ENCODE data around the gene RPS6KA1. TPM values are rescaled to one million over a fixed set of nuclear protein-coding genes. Genes with fewer than 3 reads are reported as not detected.
"Not testable (repeated sequence)": the region's sequence is repeated elsewhere in the genome, so short reads cannot be mapped to it uniquely, and the experiment has no call there.

RPS6KA1 gene
- polyA plus RNA-seq (2013, experiment 1 of 2) = 31.4 TPM
- polyA plus RNA-seq (2013, experiment 2 of 2) = 26.2 TPM

- Histone ChIP-seq H3K4me1 (ENCODE audit: control insufficient read depth, insufficient read depth, low read length, poor library complexity, severe bottlenecking) (peaks cover 14% of the 10 kb centered on the region), H3K27ac (ENCODE audit: low read depth, low read length, severe bottlenecking) (peak within 1 kb of the TSS; percentile 23), H3K9me3 (ENCODE audit: control insufficient read depth, low read length) (no peaks in the 10 kb centered on the region), H3K4me3 (ENCODE audit: extremely low read depth, insufficient read depth, low read length, poor library complexity, severe bottlenecking) (peak within 1 kb of the TSS; percentile 67), H3K36me3 (ENCODE audit: control insufficient read depth, insufficient read depth, low read length) (no peaks in the 10 kb centered on the region)
- WGBS, 2 experiments (ENCODE audit: insufficient coverage in 2 of 2) = 0 to 1% methylated on average over 46 to 58 of the region's 86 CpGs
These were observed at the start of gene RPS6KA1 for GRCh38 chr1:26529655-26530409. Gene RPS6KA1, plus strand, starts transcription at chr1:26529761. Its CDS starts 160 bp downstream, at chr1:26529921.

- peaks cover 16% of the 10 kb centered on the region for H3K4me1 ChIP-seq (ENCODE audit: control insufficient read depth, insufficient read depth, low read length, poor library complexity, severe bottlenecking)
- H3K9me3 ChIP-seq (ENCODE audit: control insufficient read depth, low read length) = no peaks in the 10 kb centered on the region
- no peaks in the 10 kb centered on the region for H3K36me3 ChIP-seq (ENCODE audit: control insufficient read depth, insufficient read depth, low read length)
- H3K27ac ChIP-seq (ENCODE audit: low read depth, low read length, severe bottlenecking) = peak overlapping the region; percentile 77
- WGBS, 2 experiments (ENCODE audit: insufficient coverage in 2 of 2) = 65 to 76% methylated on average over 2 of the region's 2 CpGs
- no peak overlapping the region for H3K4me3 ChIP-seq (ENCODE audit: extremely low read depth, insufficient read depth, low read length, poor library complexity, severe bottlenecking)
These were observed 46.6 kb upstream of the RPS6KA1 start for GRCh38 chr1:26482921-26483320.

GRCh38 chr1:26483980-26484379, 45.6 kb upstream of the RPS6KA1 start:
- H3K27ac ChIP-seq (ENCODE audit: low read depth, low read length, severe bottlenecking) = no peak overlapping the region
- no peak overlapping the region for H3K4me3 ChIP-seq (ENCODE audit: extremely low read depth, insufficient read depth, low read length, poor library complexity, severe bottlenecking)
- H3K36me3 ChIP-seq (ENCODE audit: control insufficient read depth, insufficient read depth, low read length) = no peaks in the 10 kb centered on the region
- peaks cover 16% of the 10 kb centered on the region for H3K4me1 ChIP-seq (ENCODE audit: control insufficient read depth, insufficient read depth, low read length, poor library complexity, severe bottlenecking)
- no CpG with 5 or more reads among the region's 2 CpGs for WGBS, 2 experiments (ENCODE audit: insufficient coverage in 2 of 2)
- H3K9me3 ChIP-seq (ENCODE audit: control insufficient read depth, low read length) = no peaks in the 10 kb centered on the region

- H3K4me3 ChIP-seq (ENCODE audit: extremely low read depth, insufficient read depth, low read length, poor library complexity, severe bottlenecking) = no peak overlapping the region
- H3K36me3 ChIP-seq (ENCODE audit: control insufficient read depth, insufficient read depth, low read length) = no peaks in the 10 kb centered on the region
- H3K27ac ChIP-seq (ENCODE audit: low read depth, low read length, severe bottlenecking) = no peak overlapping the region
- WGBS, 2 experiments (ENCODE audit: insufficient coverage in 2 of 2) = 79 to 90% methylated on average over 3 to 4 of the region's 4 CpGs
- H3K9me3 ChIP-seq (ENCODE audit: control insufficient read depth, low read length) = no peaks in the 10 kb centered on the region
- no peaks in the 10 kb centered on the region for H3K4me1 ChIP-seq (ENCODE audit: control insufficient read depth, insufficient read depth, low read length, poor library complexity, severe bottlenecking)
These were observed 39.4 kb upstream of the RPS6KA1 start for GRCh38 chr1:26490155-26490554.

GRCh38 chr1:26493267-26493666, 36.3 kb upstream of the RPS6KA1 start:
- no peaks in the 10 kb centered on the region for H3K4me1 ChIP-seq (ENCODE audit: control insufficient read depth, insufficient read depth, low read length, poor library complexity, severe bottlenecking)

GRCh38 chr1:26493938-26494337, 35.6 kb upstream of the RPS6KA1 start:
- no peaks in the 10 kb centered on the region for H3K9me3 ChIP-seq (ENCODE audit: control insufficient read depth, low read length)
- no peak overlapping the region for H3K4me3 ChIP-seq (ENCODE audit: extremely low read depth, insufficient read depth, low read length, poor library complexity, severe bottlenecking)
- no peaks in the 10 kb centered on the region for H3K4me1 ChIP-seq (ENCODE audit: control insufficient read depth, insufficient read depth, low read length, poor library complexity, severe bottlenecking)
- H3K36me3 ChIP-seq (ENCODE audit: control insufficient read depth, insufficient read depth, low read length) = no peaks in the 10 kb centered on the region
- 86 to 100% methylated on average over 2 of the region's 3 CpGs for WGBS, 2 experiments (ENCODE audit: insufficient coverage in 2 of 2)
- H3K27ac ChIP-seq (ENCODE audit: low read depth, low read length, severe bottlenecking) = no peak overlapping the region

More at GRCh38 chr1:26493267-26493666, 36.3 kb upstream of the RPS6KA1 start:
- H3K36me3 ChIP-seq (ENCODE audit: control insufficient read depth, insufficient read depth, low read length) = no peaks in the 10 kb centered on the region
- no peak overlapping the region for H3K4me3 ChIP-seq (ENCODE audit: extremely low read depth, insufficient read depth, low read length, poor library complexity, severe bottlenecking)
- no peaks in the 10 kb centered on the region for H3K9me3 ChIP-seq (ENCODE audit: control insufficient read depth, low read length)
- no peak overlapping the region for H3K27ac ChIP-seq (ENCODE audit: low read depth, low read length, severe bottlenecking)
- WGBS, 2 experiments (ENCODE audit: insufficient coverage in 2 of 2) = 88% methylated on average over 2 of the region's 3 CpGs; no CpG with 5 or more reads in 1 of the 2 experiments

- Histone ChIP-seq H3K27ac (ENCODE audit: low read depth, low read length, severe bottlenecking) (no peak overlapping the region), H3K9me3 (ENCODE audit: control insufficient read depth, low read length) (no peaks in the 10 kb centered on the region), H3K4me1 (ENCODE audit: control insufficient read depth, insufficient read depth, low read length, poor library complexity, severe bottlenecking) (no peaks in the 10 kb centered on the region), H3K4me3 (ENCODE audit: extremely low read depth, insufficient read depth, low read length, poor library complexity, severe bottlenecking) (no peak overlapping the region), H3K36me3 (ENCODE audit: control insufficient read depth, insufficient read depth, low read length) (no peaks in the 10 kb centered on the region)
- 68 to 76% methylated on average over 2 to 4 of the region's 4 CpGs for WGBS, 2 experiments (ENCODE audit: insufficient coverage in 2 of 2)
These were observed 32.7 kb upstream of the RPS6KA1 start for GRCh38 chr1:26496861-26497260.

- no peak overlapping the region for H3K27ac ChIP-seq (ENCODE audit: low read depth, low read length, severe bottlenecking)
- H3K4me1 ChIP-seq (ENCODE audit: control insufficient read depth, insufficient read depth, low read length, poor library complexity, severe bottlenecking) = no peaks in the 10 kb centered on the region
- H3K36me3 ChIP-seq (ENCODE audit: control insufficient read depth, insufficient read depth, low read length) = no peaks in the 10 kb centered on the region
- 92 to 98% methylated on average over 7 of the region's 7 CpGs for WGBS, 2 experiments (ENCODE audit: insufficient coverage in 2 of 2)
- H3K4me3 ChIP-seq (ENCODE audit: extremely low read depth, insufficient read depth, low read length, poor library complexity, severe bottlenecking) = no peak overlapping the region
- no peaks in the 10 kb centered on the region for H3K9me3 ChIP-seq (ENCODE audit: control insufficient read depth, low read length)
These were observed 30.7 kb upstream of the RPS6KA1 start for GRCh38 chr1:26498894-26499293.

- H3K9me3 ChIP-seq (ENCODE audit: control insufficient read depth, low read length) = no peaks in the 10 kb centered on the region
- H3K4me3 ChIP-seq (ENCODE audit: extremely low read depth, insufficient read depth, low read length, poor library complexity, severe bottlenecking) = peak overlapping the region; percentile 65
- WGBS, 2 experiments (ENCODE audit: insufficient coverage in 2 of 2) = 0% methylated on average over 42 to 68 of the region's 74 CpGs
- no peaks in the 10 kb centered on the region for H3K4me1 ChIP-seq (ENCODE audit: control insufficient read depth, insufficient read depth, low read length, poor library complexity, severe bottlenecking)
- no peaks in the 10 kb centered on the region for H3K36me3 ChIP-seq (ENCODE audit: control insufficient read depth, insufficient read depth, low read length)
- peak overlapping the region; percentile 80 for H3K27ac ChIP-seq (ENCODE audit: low read depth, low read length, severe bottlenecking)
These were observed 28.9 kb upstream of the RPS6KA1 start for GRCh38 chr1:26500488-26501175.

- not testable (repeated sequence) for H3K27ac ChIP-seq (ENCODE audit: low read depth, low read length, severe bottlenecking); H3K9me3 ChIP-seq (ENCODE audit: control insufficient read depth, low read length); H3K4me3 ChIP-seq (ENCODE audit: extremely low read depth, insufficient read depth, low read length, poor library complexity, severe bottlenecking); H3K4me1 ChIP-seq (ENCODE audit: control insufficient read depth, insufficient read depth, low read length, poor library complexity, severe bottlenecking); H3K36me3 ChIP-seq (ENCODE audit: control insufficient read depth, insufficient read depth, low read length)
- 85 to 94% methylated on average over 1 of the region's 2 CpGs for WGBS, 2 experiments (ENCODE audit: insufficient coverage in 2 of 2)
These were observed 18.9 kb upstream of the RPS6KA1 start for GRCh38 chr1:26510711-26511110.

- H3K4me1 ChIP-seq (ENCODE audit: control insufficient read depth, insufficient read depth, low read length, poor library complexity, severe bottlenecking); H3K36me3 ChIP-seq (ENCODE audit: control insufficient read depth, insufficient read depth, low read length); H3K27ac ChIP-seq (ENCODE audit: low read depth, low read length, severe bottlenecking); H3K9me3 ChIP-seq (ENCODE audit: control insufficient read depth, low read length); H3K4me3 ChIP-seq (ENCODE audit: extremely low read depth, insufficient read depth, low read length, poor library complexity, severe bottlenecking): not testable (repeated sequence)
- 83% methylated on average over 2 to 3 of the region's 4 CpGs for WGBS, 2 experiments (ENCODE audit: insufficient coverage in 2 of 2)
These were observed 13.7 kb upstream of the RPS6KA1 start for GRCh38 chr1:26515836-26516235.
